ENCODE data around the gene PGAM4. TPM values are rescaled to one million over a fixed set of nuclear protein-coding genes. Genes with fewer than 3 reads are reported as not detected.

Gene PGAM4
- total RNA-seq, 1 experiment from 2014 or later: not detected

DNA sequence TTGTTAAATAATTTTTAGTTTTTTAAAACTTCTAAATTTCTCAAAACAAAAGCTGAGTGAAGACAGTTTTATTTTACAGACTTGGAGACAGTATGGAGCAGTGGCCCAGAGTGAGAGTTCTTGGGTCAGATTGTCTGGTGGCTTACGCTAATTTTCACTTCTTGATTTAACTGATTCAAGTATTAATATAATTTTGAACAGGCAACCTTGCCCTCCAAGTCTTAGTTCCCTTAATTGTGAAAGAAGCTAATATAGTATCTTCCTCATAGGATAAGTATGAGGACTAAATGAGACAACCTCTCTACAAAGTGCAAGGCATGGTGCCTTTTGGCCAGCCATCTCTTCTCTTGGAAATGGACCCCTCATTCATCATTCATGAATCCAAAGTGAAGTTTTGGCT, 33.6 kb downstream of the PGAM4 start:
- intact Hi-C loops (cut with micrococcal nuclease; ENCODE audit: unreplicated experiment): no loop called here

DNA sequence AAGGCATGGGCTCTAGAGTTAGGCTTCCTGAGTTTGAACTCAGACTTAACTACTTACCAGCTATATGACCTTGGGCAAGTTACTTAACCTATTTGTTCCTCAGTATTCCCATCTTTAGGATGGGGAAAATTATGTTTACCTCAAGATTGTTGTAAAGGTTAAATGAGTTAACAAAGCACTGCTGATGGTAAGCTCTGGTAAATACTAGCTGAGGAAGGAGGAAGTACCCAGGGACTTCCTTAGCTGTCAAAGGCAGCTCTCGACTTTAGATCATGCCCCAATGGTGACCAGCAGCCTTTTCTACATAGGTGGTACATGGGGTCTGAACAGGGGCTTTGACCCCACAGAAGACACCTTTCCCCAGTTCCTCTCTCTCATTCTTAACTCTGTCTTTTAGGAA, 38.9 kb downstream of the PGAM4 start:
- H3K27ac Mint-ChIP-seq (ENCODE audit: unreplicated experiment): no peak overlapping the region
- TF ChIP-seq, protein P1, sequence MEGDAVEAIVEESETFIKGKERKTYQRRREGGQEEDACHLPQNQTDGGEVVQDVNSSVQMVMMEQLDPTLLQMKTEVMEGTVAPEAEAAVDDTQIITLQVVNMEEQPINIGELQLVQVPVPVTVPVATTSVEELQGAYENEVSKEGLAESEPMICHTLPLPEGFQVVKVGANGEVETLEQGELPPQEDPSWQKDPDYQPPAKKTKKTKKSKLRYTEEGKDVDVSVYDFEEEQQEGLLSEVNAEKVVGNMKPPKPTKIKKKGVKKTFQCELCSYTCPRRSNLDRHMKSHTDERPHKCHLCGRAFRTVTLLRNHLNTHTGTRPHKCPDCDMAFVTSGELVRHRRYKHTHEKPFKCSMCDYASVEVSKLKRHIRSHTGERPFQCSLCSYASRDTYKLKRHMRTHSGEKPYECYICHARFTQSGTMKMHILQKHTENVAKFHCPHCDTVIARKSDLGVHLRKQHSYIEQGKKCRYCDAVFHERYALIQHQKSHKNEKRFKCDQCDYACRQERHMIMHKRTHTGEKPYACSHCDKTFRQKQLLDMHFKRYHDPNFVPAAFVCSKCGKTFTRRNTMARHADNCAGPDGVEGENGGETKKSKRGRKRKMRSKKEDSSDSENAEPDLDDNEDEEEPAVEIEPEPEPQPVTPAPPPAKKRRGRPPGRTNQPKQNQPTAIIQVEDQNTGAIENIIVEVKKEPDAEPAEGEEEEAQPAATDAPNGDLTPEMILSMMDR (IDR thresholded peaks at IDR 0.05; ENCODE audit: unreplicated experiment): no peak
- no peaks in the 10 kb centered on the region for H3K36me3 Mint-ChIP-seq (ENCODE audit: insufficient read depth, unreplicated experiment)
- no peak overlapping the region for H3K4me3 Mint-ChIP-seq (ENCODE audit: low read depth, unreplicated experiment)
- no TSS peak for BruUV-seq (replicated peaks)
- no peaks in the 10 kb centered on the region for H3K4me1 Mint-ChIP-seq (ENCODE audit: low read depth, unreplicated experiment)
- intact Hi-C loops (cut with micrococcal nuclease; ENCODE audit: unreplicated experiment): no loop called here
- H3K27me3 Mint-ChIP-seq (ENCODE audit: unreplicated experiment): no peaks in the 10 kb centered on the region
- CTCF ChIA-PET: no interaction called here
- H3K9me3 Mint-ChIP-seq (ENCODE audit: low read depth, unreplicated experiment): no peaks in the 10 kb centered on the region
- no peak for DNase-seq

More for the DNA sequence above, 33.6 kb downstream of the PGAM4 start:
- DNase-seq: no peak
- Mint-ChIP-seq H3K27ac (ENCODE audit: unreplicated experiment) (no peak overlapping the region), H3K27me3 (ENCODE audit: unreplicated experiment) (no peaks in the 10 kb centered on the region), H3K4me1 (ENCODE audit: low read depth, unreplicated experiment) (peaks cover 19% of the 10 kb centered on the region), H3K9me3 (ENCODE audit: low read depth, unreplicated experiment) (no peaks in the 10 kb centered on the region), H3K4me3 (ENCODE audit: low read depth, unreplicated experiment) (no peak overlapping the region), H3K36me3 (ENCODE audit: insufficient read depth, unreplicated experiment) (no peaks in the 10 kb centered on the region)
- TF ChIP-seq, protein P1 (IDR thresholded peaks at IDR 0.05; ENCODE audit: unreplicated experiment): no peak
- no TSS peak for BruUV-seq (replicated peaks)
- CTCF ChIA-PET: interaction anchor here (0.7 kb wide), 1 partner anchor 18 kb away, joined by 3 read pairs; no protein-coding TSS in a partner anchor

DNA sequence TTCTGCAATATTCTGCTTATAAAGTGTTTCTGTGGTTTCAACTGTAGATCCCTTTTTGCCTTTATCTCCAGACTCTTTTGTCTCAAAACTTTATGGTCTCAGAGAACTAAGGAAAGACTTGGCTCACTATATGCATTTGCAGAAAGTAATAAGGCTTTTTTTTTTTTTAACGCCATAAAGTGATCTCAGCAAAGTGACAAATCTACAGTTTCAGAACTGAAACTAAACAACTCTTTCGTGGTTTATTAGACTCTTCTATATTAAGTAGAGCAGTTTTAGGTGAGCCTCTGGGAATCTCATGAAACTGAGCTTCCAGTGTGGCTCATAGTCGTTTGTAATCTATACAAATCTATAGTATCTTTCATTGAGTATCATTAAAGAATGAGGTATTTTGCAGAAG, 43.7 kb downstream of the PGAM4 start:
- no peak for DNase-seq
- intact Hi-C loops (cut with micrococcal nuclease; ENCODE audit: unreplicated experiment): no loop called here
- TF ChIP-seq, protein P1 (IDR thresholded peaks at IDR 0.05; ENCODE audit: unreplicated experiment): no peak
- Mint-ChIP-seq H3K36me3 (ENCODE audit: insufficient read depth, unreplicated experiment) (no peaks in the 10 kb centered on the region), H3K4me1 (ENCODE audit: low read depth, unreplicated experiment) (no peaks in the 10 kb centered on the region), H3K27ac (ENCODE audit: unreplicated experiment) (no peak overlapping the region), H3K4me3 (ENCODE audit: low read depth, unreplicated experiment) (no peak overlapping the region), H3K27me3 (ENCODE audit: unreplicated experiment) (no peaks in the 10 kb centered on the region), H3K9me3 (ENCODE audit: low read depth, unreplicated experiment) (no peaks in the 10 kb centered on the region)
- CTCF ChIA-PET: no interaction called here
- BruUV-seq (replicated peaks): no TSS peak

DNA sequence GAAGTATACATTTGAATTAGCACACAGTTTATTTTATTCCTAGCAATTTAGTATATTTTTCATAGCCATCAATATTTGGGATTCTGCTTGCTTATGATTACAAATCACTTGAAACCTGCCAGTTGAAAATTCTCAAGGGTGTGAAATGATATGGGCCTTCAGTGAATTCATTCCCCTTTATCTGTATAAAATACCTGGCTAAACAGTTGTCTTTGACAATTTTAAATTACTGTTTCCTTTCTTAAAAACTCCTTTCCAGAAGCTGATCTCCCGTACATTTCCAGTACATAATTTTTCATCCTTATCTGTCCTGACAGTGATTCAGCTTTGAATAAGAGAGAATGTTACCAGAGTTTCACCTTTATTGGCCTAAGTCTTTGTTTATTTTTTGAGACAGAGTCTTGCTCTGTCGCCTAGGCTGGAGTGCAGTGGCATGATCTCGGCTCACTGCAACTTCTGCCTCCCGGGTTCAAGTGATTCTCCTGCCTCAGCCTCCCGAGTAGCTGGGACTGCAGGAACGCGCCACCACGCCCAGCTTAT, 45.0 kb downstream of the PGAM4 start:
- BruUV-seq (replicated peaks): no TSS peak
- Mint-ChIP-seq H3K9me3 (ENCODE audit: low read depth, unreplicated experiment) (no peaks in the 10 kb centered on the region), H3K4me1 (ENCODE audit: low read depth, unreplicated experiment) (no peaks in the 10 kb centered on the region), H3K27ac (ENCODE audit: unreplicated experiment) (no peak overlapping the region), H3K36me3 (ENCODE audit: insufficient read depth, unreplicated experiment) (no peaks in the 10 kb centered on the region), H3K27me3 (ENCODE audit: unreplicated experiment) (no peaks in the 10 kb centered on the region), H3K4me3 (ENCODE audit: low read depth, unreplicated experiment) (no peak overlapping the region)
- TF ChIP-seq, protein P1 (IDR thresholded peaks at IDR 0.05; ENCODE audit: unreplicated experiment): no peak
- DNase-seq: no peak
- CTCF ChIA-PET: no interaction called here
- intact Hi-C loops (cut with micrococcal nuclease; ENCODE audit: unreplicated experiment): no loop called here
